SK-N-SH (cell line): ENCODE data around the gene PSME2. TPM values are rescaled to one million over a fixed set of nuclear protein-coding genes. Genes with fewer than 3 reads are reported as not detected.

Experiments
- CTCF ChIA-PET: fragments of 300-600, 350-600 bp; formaldehyde crosslinking; extraction: SDS; loops from one replicate; lab custom pipeline; 2021; lab: Yijun Ruan, JAX
- POLR2A ChIA-PET: fragments of 350-600 bp; sonication (Branson Sonifier 250); formaldehyde crosslinking; extraction: SDS; loops from one replicate; lab custom pipeline; 2020; ENCODE audit warnings: antibody characterized with exemption, inconsistent platforms; lab: Yijun Ruan, JAX
- DNase-seq: peaks from one replicate; pipeline ENCODE4 v3.0.0; 2012
- H2AFZ ChIP-seq: fragments of 200-600 bp; sonication (generic); 2 replicates; pipeline ENCODE4 v1.8.1; 2016; ENCODE audit warnings: antibody characterized with exemption, mild to moderate bottlenecking, low read depth
- H3F3A ChIP-seq: fragments of 200-600 bp; sonication (generic); replicated peaks from 2 replicates; pipeline ENCODE3; 2016; ENCODE audit warnings: antibody characterized with exemption, mild to moderate bottlenecking; ENCODE audit not compliant: insufficient read depth
- H3K27ac ChIP-seq, 2 experiments: fragments of 200-500 bp in 1 of 2; fragments of 200-600 bp in 1 of 2; sonication (Bioruptor generic) in 1 of 2; sonication (generic), shearing (Covaris generic) in 1 of 2; 2 replicates each; pipeline versions ENCODE4 v1.5.1 to v1.6.1; 2014 to 2016; ENCODE audit warnings: low read depth in 2 of 2, inconsistent platforms in 1 of 2, low read length in 1 of 2, mild to moderate bottlenecking in 1 of 2, mixed read lengths in 1 of 2
- H3K27me3 ChIP-seq: fragments of 200-600 bp; sonication (generic), shearing (Covaris generic); 2 replicates; pipeline ENCODE4 v1.6.1; 2016; ENCODE audit warnings: mixed run types; ENCODE audit not compliant: insufficient read depth
- H3K36me3 ChIP-seq, 2 experiments: fragments of 200-500 bp in 1 of 2; fragments of 200-600 bp in 1 of 2; sonication (Bioruptor generic) in 1 of 2; sonication (generic) in 1 of 2; replicated peaks in 1 of 2; 2 replicates each; pipeline versions ENCODE3 to v1.5.1; 2014 to 2016; ENCODE audit warnings: low read length in 1 of 2, mild to moderate bottlenecking in 1 of 2; ENCODE audit not compliant: insufficient read depth in 2 of 2, control insufficient read depth in 1 of 2
- H3K4me1 ChIP-seq, 2 experiments: fragments of 200-500 bp in 1 of 2; fragments of 200-600 bp in 1 of 2; sonication (Bioruptor generic) in 1 of 2; sonication (generic), shearing (Covaris generic) in 1 of 2; 2 replicates each; pipeline versions ENCODE4 v1.5.1 to v1.6.1; 2014 to 2016; ENCODE audit warnings: low read depth in 1 of 2, low read length in 1 of 2, mixed run types in 1 of 2; ENCODE audit not compliant: insufficient read depth in 2 of 2, control insufficient read depth in 1 of 2
- H3K4me2 ChIP-seq: fragments of 200-600 bp; sonication (generic), shearing (Covaris generic); 2 replicates; pipeline ENCODE4 v1.6.1; 2017; ENCODE audit warnings: mixed run types
- H3K4me3 ChIP-seq, 2 experiments: fragments of 200-500 bp in 1 of 2; fragments of 200-600 bp in 1 of 2; sonication (Bioruptor generic) in 1 of 2; sonication (generic), shearing (Covaris generic) in 1 of 2; 2 replicates each; pipeline versions ENCODE4 v1.5.1 to v1.8.1; 2014 to 2016; ENCODE audit warnings: low read depth in 2 of 2, inconsistent platforms in 1 of 2, low read length in 1 of 2, mild to moderate bottlenecking in 1 of 2, mixed read lengths in 1 of 2, moderate library complexity in 1 of 2
- H3K79me2 ChIP-seq: fragments of 200-600 bp; sonication (generic); 2 replicates; pipeline ENCODE4 v1.8.1; 2017; ENCODE audit warnings: mild to moderate bottlenecking; ENCODE audit not compliant: insufficient read depth
- H3K9ac ChIP-seq: fragments of 200-600 bp; sonication (generic); 2 replicates; pipeline ENCODE4 v1.6.1; 2017; ENCODE audit warnings: mixed run types
- H3K9me2 ChIP-seq: fragments of 200-600 bp; sonication (generic); 2 replicates; pipeline ENCODE4 v1.6.1; 2017; ENCODE audit warnings: mixed run types
- H3K9me3 ChIP-seq: fragments of 200-600 bp; sonication (generic); 2 replicates; pipeline ENCODE4 v1.6.1; 2017; ENCODE audit warnings: mixed run types, mild to moderate bottlenecking, moderate library complexity
- H4K20me1 ChIP-seq: fragments of 200-600 bp; sonication (generic); 2 replicates; pipeline ENCODE4 v1.6.1; 2017; ENCODE audit warnings: mild to moderate bottlenecking, mixed run types; ENCODE audit not compliant: insufficient read depth
- CHD2 ChIP-seq: fragments of 150-350 bp; IDR thresholded peaks from 2 replicates; pipeline ENCODE4 v1.6.1; 2018; ENCODE audit warnings: low read length; ENCODE audit not compliant: partially characterized antibody
- ELF1 ChIP-seq: IDR thresholded peaks from 2 replicates; pipeline ENCODE4 v1.4.0; 2012
- EP300 ChIP-seq, 2 experiments: IDR thresholded peaks; 2 replicates each; pipeline versions ENCODE4 v1.4.0 to v1.6.1; 2012; ENCODE audit warnings: borderline replicate concordance in 1 of 2, low read depth in 1 of 2, low read length in 1 of 2
- FOSL2 ChIP-seq: IDR thresholded peaks from 2 replicates; pipeline ENCODE4 v1.4.0; 2012; ENCODE audit warnings: low read depth, mild to moderate bottlenecking, moderate library complexity, borderline replicate concordance
- FOXJ3 ChIP-seq: sonication (generic); formaldehyde crosslinking; IDR thresholded peaks from 2 replicates; pipeline ENCODE4 v1.5.1; 2020; ENCODE audit warnings: mild to moderate bottlenecking, missing genetic modification reagents
- GATA2 ChIP-seq: sonication (generic); formaldehyde crosslinking; IDR thresholded peaks from 2 replicates; pipeline ENCODE4 v1.5.0; 2020; ENCODE audit warnings: mild to moderate bottlenecking, missing genetic modification reagents
- MAX ChIP-seq: IDR thresholded peaks from 2 replicates; pipeline ENCODE4 v1.4.0; 2012; ENCODE audit warnings: low read depth
- NRF1 ChIP-seq: IDR thresholded peaks from 2 replicates; pipeline ENCODE4 v1.6.1; 2012; ENCODE audit warnings: low read depth, mild to moderate bottlenecking, low read length
- RCOR1 ChIP-seq: fragments of 150-350 bp; IDR thresholded peaks from 2 replicates; pipeline ENCODE4 v1.6.1; 2017; ENCODE audit warnings: antibody characterized with exemption, low read length
- REST ChIP-seq: IDR thresholded peaks from 2 replicates; pipeline ENCODE4 v1.6.1; 2012; ENCODE audit warnings: mild to moderate bottlenecking, low read depth, low read length, moderate library complexity
- RXRA ChIP-seq: IDR thresholded peaks from 2 replicates; pipeline ENCODE4 v1.4.0; 2012; ENCODE audit warnings: low read depth, mild to moderate bottlenecking, borderline replicate concordance
- SIN3A ChIP-seq: IDR thresholded peaks from 2 replicates; pipeline ENCODE4 v1.6.1; 2012; ENCODE audit warnings: low read depth, mild to moderate bottlenecking, low read length, moderate library complexity, borderline replicate concordance
- TCF12 ChIP-seq: IDR thresholded peaks from 2 replicates; pipeline ENCODE4 v1.4.0; 2012
- TEAD4 ChIP-seq: IDR thresholded peaks from 2 replicates; pipeline ENCODE4 v1.4.0; 2012; ENCODE audit warnings: mild to moderate bottlenecking, borderline replicate concordance; ENCODE audit not compliant: insufficient read depth
- USF2 ChIP-seq: fragments of 150-350 bp; IDR thresholded peaks from 2 replicates; pipeline ENCODE4 v1.6.1; 2017; ENCODE audit warnings: antibody characterized with exemption, low read length, low read depth, borderline replicate concordance
- YY1 ChIP-seq: IDR thresholded peaks from 2 replicates; pipeline ENCODE4 v1.4.0; 2012; ENCODE audit warnings: low read depth, mild to moderate bottlenecking
- ZBTB33 ChIP-seq: IDR thresholded peaks from 2 replicates; pipeline ENCODE4 v1.4.0; 2012; ENCODE audit warnings: low read depth, borderline replicate concordance
- WGBS: methylation state at CpG from one replicate; pipeline ENCODE4 v1.1.6; 2017; ENCODE audit warnings: low lambda C conversion rate; 5-methylcytosine and 5-hydroxymethylcytosine counted together
- polyA plus RNA-seq, 3 experiments: library from polyadenylated mRNA; depleted of rRNA; stranded (reverse); fragments of >200 nt; gene quantifications; 2 replicates each; pipeline ENCODE4 v1.2.3, GENCODE V29; 2012

Gene PSME2
- polyA plus RNA-seq, 1 of the 3 experiments (the other 2 are of a cell fraction) = 147 TPM

- Histone ChIP-seq H3K9me3 (no peaks in the 10 kb centered on the region), H3K9me2 (no peaks in the 10 kb centered on the region)
- CTCF ChIA-PET = interaction anchor here (9.9 to 25.4 kb wide), 2 partner anchors 9 to 38 kb away, joined by 219 to 1159 read pairs; partner anchors contain the start of genes CARMIL3, CPNE6 and PCK2
These were observed 43.0 kb downstream of the PSME2 start for GRCh38 chr14:24103451-24103850.

More at GRCh38 chr14:24103451-24103850, 43.0 kb downstream of the PSME2 start:
- H3K4me3 ChIP-seq = no peak overlapping the region
- no peak overlapping the region for H2AFZ ChIP-seq
- no peak overlapping the region for H3K4me2 ChIP-seq
- no peaks in the 10 kb centered on the region for H3K27me3 ChIP-seq
- H3F3A ChIP-seq = peaks cover 1% of the 10 kb centered on the region
- H3K9ac ChIP-seq = no peak overlapping the region
- POLR2A ChIA-PET = interaction anchor here (1.3 kb wide), 1 partner anchor 11 kb away, joined by 4 read pairs; the partner anchor contains the start of genes DCAF11 and NRL
- H4K20me1 ChIP-seq = no peaks in the 10 kb centered on the region
- no peaks in the 10 kb centered on the region; a peak in 1 of 4 replicates for H3K4me1 ChIP-seq
- no peak for DNase-seq
- TF ChIP-seq SIN3A (no peak), RCOR1 (no peak), ZBTB33 (no peak), YY1 (no peak), FOSL2 (no peak), NRF1 (no peak), REST (no peak), GATA2 (CRISPR knock-in tag) (no peak), MAX (no peak), RXRA (no peak), TCF12 (no peak), TEAD4 (no peak), USF2 (no peak), ELF1 (no peak), CHD2 (no peak), FOXJ3 (CRISPR knock-in tag) (no peak), EP300 (IDR thresholded peaks at IDR 0.05; ENCODE audit: borderline replicate concordance in 1 of 2, low read depth in 1 of 2, low read length in 1 of 2) (no peak)
- peaks cover 0 to 23% of the 10 kb centered on the region in 2 experiments for H3K36me3 ChIP-seq
- no peaks in the 10 kb centered on the region for H3K79me2 ChIP-seq
- H3K27ac ChIP-seq = no peak overlapping the region
- WGBS = 83% methylated on average over 12 of the region's 13 CpGs
